Superior temporal gyrus (tissue), 1 donor: Measurements from ENCODE around the gene EFR3B.

ENCODE experiments used
- DNase-seq: peaks from one replicate; pipeline ENCODE4 v3.0.0-alpha.2; 2016; ENCODE audit errors: extremely low spot score

Gene EFR3B

DNA sequence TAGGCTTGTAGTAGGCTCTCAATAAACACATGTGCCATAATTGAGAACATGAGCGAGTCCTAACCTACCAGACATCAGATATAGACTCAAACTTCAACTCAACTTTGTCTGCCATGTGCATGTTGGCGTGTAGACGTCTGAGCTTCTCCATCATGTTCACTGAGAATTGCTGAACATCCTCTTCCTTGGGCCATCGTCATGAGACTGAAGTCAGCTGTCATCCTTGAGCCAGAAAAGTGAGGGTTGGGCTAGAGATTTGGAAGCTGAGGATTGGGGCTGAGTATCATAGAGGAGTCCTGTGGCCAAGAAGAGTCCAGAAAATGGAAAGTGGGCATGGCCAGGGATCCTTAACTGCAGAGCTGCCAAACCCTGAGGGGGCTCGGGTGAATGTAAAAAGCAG lies 7.8 kb upstream of the EFR3B start:
- DNase-seq = no peak

- no peak for DNase-seq
These were observed 6.2 kb upstream of the EFR3B start for GRCh38 chr2:25035537-25036220.

DNA sequence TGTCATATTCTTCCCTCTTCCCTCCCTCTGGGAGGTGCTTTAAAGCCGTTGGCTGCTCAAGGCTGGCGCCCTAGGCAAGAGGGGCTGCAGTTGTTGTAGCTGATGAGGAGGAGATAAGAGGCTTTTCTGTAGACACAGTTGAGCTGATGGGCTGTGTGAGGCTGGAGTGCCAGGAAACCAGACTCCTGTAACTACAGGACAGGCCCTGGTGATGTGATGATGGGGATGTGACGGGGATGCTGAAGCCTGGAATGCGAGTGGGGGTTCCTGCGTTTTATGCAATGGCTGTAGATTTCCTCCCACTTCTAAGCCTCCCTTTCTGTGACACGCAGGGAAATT lies 5.7 kb upstream of the EFR3B start:
- no peak for DNase-seq

DNA sequence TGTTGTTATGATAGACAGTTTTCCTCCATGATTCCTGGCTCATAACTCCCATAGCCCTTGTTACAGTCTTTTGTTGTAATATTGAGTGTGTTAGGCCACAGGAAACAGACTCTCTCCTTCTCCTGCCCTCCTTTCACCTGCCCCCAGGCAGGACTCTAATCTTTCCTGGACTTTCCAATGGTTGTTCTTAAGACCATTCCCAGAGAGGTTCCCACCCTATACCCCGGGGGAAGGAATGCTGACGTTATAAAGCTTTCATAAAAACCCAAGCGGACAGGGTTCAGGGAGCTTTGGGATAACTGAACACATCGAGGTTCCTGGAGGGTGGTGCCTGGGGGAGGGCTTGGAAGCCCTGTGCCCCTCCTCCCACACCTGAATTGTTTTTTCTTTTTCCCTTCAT lies 2.8 kb upstream of the EFR3B start:
- DNase-seq = no peak

DNA sequence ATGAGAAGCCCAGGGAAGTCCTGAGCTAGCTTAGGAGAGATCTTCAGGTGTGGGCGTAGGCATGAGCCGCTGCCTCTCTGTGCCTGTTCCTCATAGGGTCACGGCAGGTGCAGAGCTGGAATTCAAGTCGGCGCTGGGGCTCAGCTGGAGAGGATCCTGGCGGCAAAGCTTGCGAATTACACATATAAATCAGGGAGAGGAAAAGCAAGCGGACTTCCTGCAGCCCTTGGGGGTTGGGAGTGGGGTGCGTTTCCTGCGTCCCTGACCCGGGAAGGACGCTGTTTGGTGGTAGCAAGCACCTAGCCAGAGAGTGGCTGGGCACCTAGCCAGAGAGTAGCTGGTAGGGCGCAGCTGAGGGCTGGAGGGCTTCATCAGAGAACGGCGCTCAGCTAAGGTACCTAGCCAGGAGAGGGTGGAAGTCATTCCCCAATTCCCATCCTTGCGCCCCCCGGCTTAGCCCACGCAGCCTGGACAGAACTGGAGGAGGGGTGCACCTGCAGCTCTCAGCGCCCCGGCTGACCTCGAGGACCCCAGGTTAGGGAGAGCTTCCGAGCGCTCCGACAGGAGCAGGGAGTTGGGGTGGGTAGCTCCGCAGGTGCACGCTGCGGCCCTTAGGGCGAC lies 459 bp upstream of the EFR3B start:
- DNase-seq = peak; percentile 54

DNA sequence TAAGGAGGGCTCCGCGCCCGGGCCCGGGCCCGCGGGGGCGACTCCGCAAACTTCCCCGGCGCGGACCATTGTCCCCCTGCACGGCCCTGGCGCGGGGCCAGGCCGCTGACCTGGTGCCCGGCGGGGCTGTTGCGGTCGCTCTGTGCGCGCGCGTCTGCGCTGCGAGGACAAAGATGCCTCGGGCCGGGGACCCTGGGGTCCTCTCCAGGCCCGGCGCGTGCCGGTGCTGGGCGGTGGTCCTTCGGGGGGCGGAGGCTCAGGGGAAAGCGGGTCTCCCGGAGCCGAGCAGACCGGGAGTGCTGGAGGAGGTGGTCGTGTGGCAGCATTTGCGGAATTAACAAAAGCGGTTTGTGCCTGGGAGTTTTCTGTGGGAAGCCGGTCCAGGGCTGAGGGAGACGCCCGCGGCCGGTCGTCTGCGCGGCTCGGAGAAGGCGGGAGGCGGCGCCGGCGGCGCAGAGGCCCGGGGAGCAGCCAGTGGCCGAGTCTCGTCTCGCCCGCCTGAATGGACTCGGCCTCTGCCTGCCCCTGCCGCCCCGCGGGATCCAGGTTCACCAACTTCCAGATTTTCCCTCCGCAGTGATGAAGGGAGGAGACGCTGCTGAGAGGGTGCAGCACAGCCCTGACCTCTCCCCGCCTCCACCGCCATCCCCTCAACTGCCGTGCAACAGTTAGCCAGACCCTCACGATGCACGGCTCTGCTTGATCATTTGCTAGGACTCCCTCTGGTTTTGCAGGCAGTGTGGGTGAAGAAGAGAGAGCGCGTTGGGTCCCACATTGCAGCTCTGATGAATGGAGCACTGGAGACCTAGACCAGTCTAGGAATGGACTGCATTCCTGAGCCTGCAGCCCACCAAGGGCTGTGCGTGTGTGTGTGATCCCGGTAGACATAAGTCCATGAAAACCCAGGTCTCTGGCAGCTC lies 705 bp downstream of the EFR3B start:
- DNase-seq = no peak

- no peak for DNase-seq
These were observed 1.5 kb downstream of the EFR3B start for GRCh38 chr2:25043241-25043867.

DNA sequence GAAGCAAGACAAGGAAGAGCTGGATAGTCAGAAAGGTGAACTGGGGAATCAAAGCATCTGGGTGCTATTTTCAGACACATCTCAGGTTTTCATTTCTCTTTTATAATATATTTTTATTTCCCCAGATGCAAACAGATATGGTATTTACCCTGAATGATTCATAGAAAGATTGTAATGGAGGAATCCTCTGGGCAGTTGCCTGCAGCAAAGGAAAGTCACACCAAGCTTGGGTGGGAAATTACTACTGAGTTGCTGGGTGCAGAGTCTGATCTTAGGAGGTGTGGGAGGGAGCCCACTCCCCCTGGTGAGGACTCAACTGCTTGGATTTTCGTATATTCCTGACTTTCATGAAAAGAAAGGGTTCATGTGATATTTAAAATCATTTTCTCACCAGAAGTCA lies 2.1 kb downstream of the EFR3B start:
- no peak for DNase-seq

DNA sequence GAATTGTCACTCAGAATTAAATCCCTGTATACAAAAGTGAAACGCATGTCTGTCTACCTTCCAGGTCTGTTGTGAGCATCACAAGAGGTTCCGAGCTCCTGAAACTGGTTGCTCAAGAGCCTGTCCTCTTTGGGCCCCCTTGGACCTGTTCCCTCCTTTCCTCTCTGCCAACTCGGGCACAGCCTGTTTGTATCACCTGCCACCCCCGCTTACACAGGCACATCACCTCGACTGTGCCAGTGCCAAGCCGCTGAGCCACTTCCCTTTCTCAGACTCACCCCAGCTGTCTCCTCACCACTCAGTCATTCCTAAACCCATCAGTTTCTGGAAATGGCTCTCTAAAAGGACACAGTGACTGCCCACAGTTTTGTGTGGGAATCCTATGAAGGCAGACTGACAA lies 3.1 kb downstream of the EFR3B start:
- no peak for DNase-seq

GRCh38 chr2:25049422-25049821 lies 7.5 kb downstream of the EFR3B start:
- DNase-seq = no peak

DNA sequence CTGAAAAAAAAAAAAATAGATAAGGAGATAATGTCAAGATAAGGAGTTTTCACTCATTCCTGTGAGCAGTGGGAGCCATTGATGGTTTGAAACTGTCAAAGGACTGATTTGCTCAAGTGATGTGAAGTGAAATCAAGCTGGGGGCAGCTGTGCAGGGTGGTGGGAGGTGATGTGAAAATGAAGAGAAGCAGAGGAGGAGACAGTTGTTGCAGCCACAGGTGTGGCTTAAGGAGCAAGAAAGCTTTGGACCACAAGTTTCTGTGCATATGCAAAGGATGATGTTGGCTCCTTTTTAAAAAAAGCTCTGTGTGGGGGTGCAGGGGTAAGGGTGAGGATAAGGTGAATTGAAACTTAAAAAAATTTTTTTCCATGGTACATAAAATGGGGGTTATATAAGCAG lies 8.3 kb downstream of the EFR3B start:
- DNase-seq = no peak

DNA sequence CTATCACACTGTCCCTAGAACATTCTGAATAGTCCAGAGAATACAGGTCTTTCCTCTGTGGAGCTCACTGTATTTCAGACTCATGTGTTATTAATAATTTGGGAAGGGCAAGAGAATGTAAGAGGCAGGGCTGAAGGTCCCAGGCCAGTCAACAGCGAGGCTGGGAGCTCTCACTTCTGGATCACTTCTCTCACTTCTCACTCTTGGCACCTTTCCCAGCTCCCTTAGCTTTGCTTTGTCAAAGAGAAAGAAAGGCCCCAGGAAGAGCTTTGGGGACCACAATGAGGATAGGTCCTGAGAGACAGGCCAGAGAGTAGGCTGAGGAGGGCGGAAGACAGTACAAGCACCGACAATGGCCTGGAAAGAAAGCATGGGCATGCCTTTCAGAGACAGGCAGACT lies 11.2 kb downstream of the EFR3B start:
- DNase-seq = no peak

DNA sequence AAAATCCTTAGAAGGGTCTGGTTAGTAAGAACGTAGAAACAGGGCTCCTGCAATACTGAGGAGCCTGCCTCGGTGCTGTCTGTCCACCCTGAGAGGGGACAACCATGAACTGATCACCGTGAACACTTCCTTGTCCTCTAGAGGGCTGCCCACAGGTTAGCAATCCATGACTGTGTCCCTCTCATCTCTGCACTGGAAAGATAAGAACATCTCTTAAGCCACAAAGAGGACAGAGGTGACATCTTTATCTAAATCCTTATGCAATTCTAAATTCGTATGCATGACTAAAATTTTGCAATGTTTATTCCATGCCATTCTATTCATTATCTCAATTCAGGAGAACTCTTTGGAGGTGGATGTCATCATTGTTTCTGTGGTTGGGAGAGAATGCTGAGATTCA lies 12.8 kb downstream of the EFR3B start:
- peak; percentile 15 for DNase-seq

GRCh38 chr2:25055376-25055920 lies 13.6 kb downstream of the EFR3B start:
- DNase-seq = no peak

- DNase-seq = no peak
These were observed 14.4 kb downstream of the EFR3B start for GRCh38 chr2:25056098-25056821.

DNA sequence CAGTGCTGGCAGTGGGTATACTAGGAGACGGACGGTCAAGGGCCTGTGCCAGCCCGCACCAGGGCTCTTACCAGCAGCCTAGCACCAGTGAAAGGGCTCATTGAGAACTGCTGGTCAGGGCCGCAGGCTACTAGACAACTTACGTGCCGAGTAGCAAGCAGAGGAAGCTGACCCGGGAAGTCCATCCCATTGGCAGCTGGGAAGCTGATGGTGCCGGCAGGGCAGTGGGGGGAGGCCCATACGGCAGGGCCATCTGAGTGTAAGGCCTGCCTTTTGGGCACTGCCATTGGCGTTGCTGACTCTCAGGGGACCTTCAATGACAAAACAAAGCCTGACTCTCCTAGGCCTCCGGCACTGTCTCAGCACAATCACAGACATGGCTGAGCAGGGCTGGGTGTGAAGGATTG lies 20.6 kb downstream of the EFR3B start:
- DNase-seq = peak; percentile 97

DNA sequence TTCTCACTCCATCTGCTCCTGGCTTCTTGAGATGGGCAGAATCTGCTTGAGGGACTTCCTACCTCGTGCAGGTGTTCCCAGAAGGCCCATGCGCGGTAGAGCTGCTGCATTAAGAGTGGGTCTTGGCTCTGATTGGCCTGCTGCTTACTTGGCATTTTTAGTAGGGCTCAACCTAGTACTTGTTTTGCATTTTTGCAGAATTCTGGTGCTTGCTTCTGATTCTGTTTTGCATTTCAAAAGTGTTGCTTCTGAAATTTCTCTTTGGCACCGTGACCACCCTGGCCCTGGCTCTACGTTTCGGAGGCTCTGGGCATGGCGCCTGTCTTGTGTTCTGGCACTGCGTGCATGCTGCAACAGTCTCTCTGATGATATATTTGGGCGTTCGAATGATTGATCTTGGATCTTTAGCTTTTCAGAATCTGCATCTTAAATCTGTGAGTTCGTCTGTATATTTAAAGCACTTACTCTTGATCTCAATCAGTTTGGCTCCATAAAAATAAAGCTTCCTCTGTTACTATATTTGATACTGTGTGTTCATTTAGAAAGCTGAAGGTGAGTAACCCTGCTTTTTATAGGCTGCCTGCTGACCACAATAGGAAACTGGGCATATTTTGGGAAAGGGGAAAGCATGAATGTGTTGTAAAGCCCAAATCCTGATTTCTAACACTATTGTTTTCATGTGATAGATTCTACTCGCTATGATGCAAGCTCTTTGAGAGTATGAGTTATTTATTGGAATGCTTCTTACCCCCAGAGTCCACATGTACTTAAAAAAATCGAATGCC lies 22.2 kb downstream of the EFR3B start:
- peak; percentile 81 for DNase-seq

GRCh38 chr2:25065768-25066167 lies 23.9 kb downstream of the EFR3B start:
- DNase-seq = no peak

- DNase-seq = no peak
These were observed 24.6 kb downstream of the EFR3B start for GRCh38 chr2:25066455-25066854.

- DNase-seq = no peak
These were observed 26.3 kb downstream of the EFR3B start for GRCh38 chr2:25068217-25068616.

- no peak for DNase-seq
These were observed 30.1 kb downstream of the EFR3B start for GRCh38 chr2:25071966-25072365.
